Measurements from ENCODE around the gene RUNDC3A. TPM values are rescaled to one million over a fixed set of nuclear protein-coding genes. Genes with fewer than 3 reads are reported as not detected.

RUNDC3A gene
- total and polyA plus RNA-seq, 8 donors, result 0.43 to 40.8 (median 4.5) TPM; not detected in 1

DNA sequence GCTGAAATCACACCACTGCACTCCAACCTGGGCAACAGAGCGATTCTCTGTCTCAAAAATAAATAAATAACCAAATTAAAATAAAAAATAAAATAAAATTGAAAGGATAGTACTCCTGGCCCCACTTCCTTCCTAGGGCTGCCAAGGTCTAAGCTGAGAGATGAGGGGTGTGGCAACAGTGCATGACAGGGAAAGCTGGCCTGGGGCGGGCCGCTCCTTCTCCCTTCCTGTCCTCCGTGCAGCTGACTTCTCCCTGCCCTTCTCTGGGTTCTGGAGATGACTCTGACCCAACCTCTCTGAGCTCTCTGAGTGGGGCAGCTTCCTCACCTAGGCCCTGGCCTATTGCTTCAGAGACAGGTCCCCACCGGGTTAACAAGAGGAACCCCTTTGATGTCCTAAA lies 25.0 kb downstream of the RUNDC3A start:
- WGBS, 5 donors, result 48 to 72% (median 64%) methylated on average over 5 of the region's 5 CpGs

DNA sequence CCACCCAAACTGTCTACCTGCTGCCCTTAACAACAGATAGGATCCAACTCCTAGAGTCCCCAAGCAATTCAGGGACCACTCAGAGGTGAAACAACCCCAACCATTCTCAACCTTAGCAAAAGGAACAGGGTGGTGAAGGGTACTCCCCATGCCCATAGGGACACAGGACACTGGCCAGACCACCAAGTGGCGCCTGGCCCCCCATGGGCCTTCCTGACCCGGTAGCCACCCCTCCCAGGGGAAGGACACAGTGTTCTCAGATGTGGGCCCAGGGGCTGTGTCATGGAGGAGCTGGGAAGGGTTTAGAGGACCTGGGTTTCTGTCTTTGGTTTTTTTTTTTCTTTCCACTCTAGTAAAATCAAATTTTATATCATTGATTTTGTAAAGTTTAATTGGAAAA lies 25.9 kb downstream of the RUNDC3A start:
- no peaks in the 10 kb centered on the region for H3K9me3 ChIP-seq
- H3K27ac ChIP-seq, result peak overlapping the region in 2 of 5 donors; percentile 1 to 32
- intact Hi-C loops (cut with DNase I; ENCODE audit: low total_unique reads), result no loop called here
- 63 to 78% (median 65%) methylated on average over 2 of the region's 2 CpGs for WGBS, 5 donors
- peaks cover 0 to 35% (median 8%) of the 10 kb centered on the region in 4 donors for H3K4me1 ChIP-seq
- no peak for DNase-seq
- peaks cover 0 to 23% (median 0%) of the 10 kb centered on the region in 3 donors for H3K27me3 ChIP-seq
- no peaks in the 10 kb centered on the region for H3K36me3 ChIP-seq
- TF ChIP-seq POLR2A (IDR thresholded peaks at IDR 0.05) (no peak), EP300 (IDR thresholded peaks at IDR 0.05) (no peak), POLR2AphosphoS5 (IDR thresholded peaks at IDR 0.05) (no peak)
- TF ChIP-seq, protein P1, sequence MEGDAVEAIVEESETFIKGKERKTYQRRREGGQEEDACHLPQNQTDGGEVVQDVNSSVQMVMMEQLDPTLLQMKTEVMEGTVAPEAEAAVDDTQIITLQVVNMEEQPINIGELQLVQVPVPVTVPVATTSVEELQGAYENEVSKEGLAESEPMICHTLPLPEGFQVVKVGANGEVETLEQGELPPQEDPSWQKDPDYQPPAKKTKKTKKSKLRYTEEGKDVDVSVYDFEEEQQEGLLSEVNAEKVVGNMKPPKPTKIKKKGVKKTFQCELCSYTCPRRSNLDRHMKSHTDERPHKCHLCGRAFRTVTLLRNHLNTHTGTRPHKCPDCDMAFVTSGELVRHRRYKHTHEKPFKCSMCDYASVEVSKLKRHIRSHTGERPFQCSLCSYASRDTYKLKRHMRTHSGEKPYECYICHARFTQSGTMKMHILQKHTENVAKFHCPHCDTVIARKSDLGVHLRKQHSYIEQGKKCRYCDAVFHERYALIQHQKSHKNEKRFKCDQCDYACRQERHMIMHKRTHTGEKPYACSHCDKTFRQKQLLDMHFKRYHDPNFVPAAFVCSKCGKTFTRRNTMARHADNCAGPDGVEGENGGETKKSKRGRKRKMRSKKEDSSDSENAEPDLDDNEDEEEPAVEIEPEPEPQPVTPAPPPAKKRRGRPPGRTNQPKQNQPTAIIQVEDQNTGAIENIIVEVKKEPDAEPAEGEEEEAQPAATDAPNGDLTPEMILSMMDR (IDR thresholded peaks at IDR 0.05), result no peak
- H3K4me3 ChIP-seq, result no peak overlapping the region

More for the DNA sequence above, 25.0 kb downstream of the RUNDC3A start:
- Histone ChIP-seq H3K9me3 (no peaks in the 10 kb centered on the region), H3K4me1 (peaks cover 0 to 28% (median 8%) of the 10 kb centered on the region in 4 donors), H3K27me3 (peaks cover 0 to 19% (median 0%) of the 10 kb centered on the region in 3 donors), H3K27ac (peak overlapping the region in 2 of 5 donors; percentile 1 to 32), H3K36me3 (no peaks in the 10 kb centered on the region), H3K4me3 (no peak overlapping the region)
- no peak for TF ChIP-seq EP300 (IDR thresholded peaks at IDR 0.05)
- no peak for TF ChIP-seq POLR2A (IDR thresholded peaks at IDR 0.05)
- TF ChIP-seq, protein P1 (IDR thresholded peaks at IDR 0.05), result no peak
- no peak for TF ChIP-seq POLR2AphosphoS5 (IDR thresholded peaks at IDR 0.05)
- intact Hi-C loops (cut with DNase I; ENCODE audit: low total_unique reads), result no loop called here
- no peak for DNase-seq

DNA sequence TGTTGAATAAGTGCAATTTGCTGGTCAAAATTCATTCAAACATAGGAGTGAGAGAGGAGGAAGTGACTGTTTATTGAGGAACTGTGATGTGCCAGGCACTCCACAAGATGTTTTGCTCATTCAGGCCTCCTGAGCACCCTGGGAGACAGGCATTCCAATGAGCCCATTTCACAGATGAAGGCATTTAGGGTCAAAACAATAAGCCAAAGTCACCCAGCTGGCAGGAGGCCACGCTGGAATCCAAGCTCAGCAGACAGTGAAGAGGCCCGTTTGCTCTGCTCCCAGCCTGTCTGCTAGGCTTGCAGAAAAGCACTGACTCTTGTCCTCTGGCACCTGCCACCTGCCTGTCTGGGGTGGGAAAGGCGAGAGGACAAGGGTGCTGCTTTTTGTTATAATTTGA lies 26.3 kb downstream of the RUNDC3A start:
- Histone ChIP-seq H3K4me1 (peaks cover 0 to 35% (median 8%) of the 10 kb centered on the region in 4 donors), H3K4me3 (no peak overlapping the region), H3K27me3 (peaks cover 0 to 23% (median 0%) of the 10 kb centered on the region in 3 donors), H3K9me3 (no peaks in the 10 kb centered on the region), H3K36me3 (no peaks in the 10 kb centered on the region), H3K27ac (peak overlapping the region in 1 of 5 donors; percentile 32)
- intact Hi-C loops (cut with DNase I; ENCODE audit: low total_unique reads), result no loop called here
- no peak for TF ChIP-seq POLR2A (IDR thresholded peaks at IDR 0.05)
- 42 to 57% (median 53%) methylated on average over 3 of the region's 3 CpGs for WGBS, 5 donors
- DNase-seq, result no peak

DNA sequence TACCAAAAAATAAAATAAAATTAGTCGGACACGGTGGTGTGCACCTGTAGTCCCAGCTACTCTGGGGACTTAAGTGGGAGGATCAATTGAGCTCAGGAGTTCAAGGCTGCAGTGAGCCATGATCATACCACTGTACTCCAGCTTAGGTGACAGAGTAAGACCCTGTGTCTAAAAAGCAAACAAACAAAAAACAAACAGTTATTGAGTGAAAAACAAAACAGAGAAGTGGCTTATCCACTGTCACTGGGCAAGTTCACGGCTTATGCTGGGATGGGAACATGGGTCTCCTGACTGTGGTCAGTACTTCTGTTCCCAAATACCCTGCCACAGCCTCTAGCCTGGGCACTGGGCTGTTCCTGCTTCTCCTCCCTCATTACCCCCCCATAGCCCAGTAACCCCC lies 27.2 kb downstream of the RUNDC3A start:
- intact Hi-C loops (cut with DNase I; ENCODE audit: low total_unique reads), result no loop called here
- Histone ChIP-seq H3K9me3 (no peaks in the 10 kb centered on the region), H3K36me3 (no peaks in the 10 kb centered on the region), H3K27me3 (peaks cover 0 to 23% (median 0%) of the 10 kb centered on the region in 3 donors), H3K27ac (no peak overlapping the region), H3K4me3 (no peak overlapping the region), H3K4me1 (peaks cover 0 to 35% (median 8%) of the 10 kb centered on the region in 4 donors)
- WGBS, 5 donors, result 79 to 82% (median 80%) methylated on average over 3 of the region's 3 CpGs
- DNase-seq, result no peak
- no peak for TF ChIP-seq POLR2AphosphoS5 (IDR thresholded peaks at IDR 0.05)
- no peak for TF ChIP-seq POLR2A (IDR thresholded peaks at IDR 0.05)
- no peak for TF ChIP-seq EP300 (IDR thresholded peaks at IDR 0.05)
- TF ChIP-seq, protein P1 (IDR thresholded peaks at IDR 0.05), result no peak

DNA sequence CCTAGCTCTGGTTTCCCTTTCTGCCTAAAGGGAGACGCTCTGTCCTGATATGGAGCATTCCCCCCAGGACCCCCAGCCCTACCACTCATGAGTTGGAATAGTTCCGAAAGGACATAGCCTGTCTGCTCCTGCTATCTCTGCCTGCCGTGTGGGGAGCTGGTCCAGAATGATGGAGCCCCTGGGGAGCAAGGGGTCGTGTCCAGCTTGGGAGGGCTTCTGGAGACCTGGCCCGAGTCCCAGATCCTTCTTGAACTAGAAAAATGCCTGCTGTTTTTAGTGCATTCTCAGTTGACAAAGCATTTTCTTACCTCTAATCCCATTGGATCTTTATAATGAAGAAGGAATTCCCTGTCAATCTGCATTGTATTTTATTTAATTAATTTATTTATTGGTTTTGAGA lies 27.6 kb downstream of the RUNDC3A start:
- Histone ChIP-seq H3K27me3 (peaks cover 0 to 23% (median 0%) of the 10 kb centered on the region in 3 donors), H3K4me1 (peaks cover 0 to 33% (median 6%) of the 10 kb centered on the region in 4 donors), H3K36me3 (no peaks in the 10 kb centered on the region), H3K9me3 (no peaks in the 10 kb centered on the region), H3K27ac (no peak overlapping the region), H3K4me3 (no peak overlapping the region)
- DNase-seq, result peak in 1 of 2 donors; percentile 59
- TF ChIP-seq, protein P1 (IDR thresholded peaks at IDR 0.05), result no peak
- no peak for TF ChIP-seq POLR2AphosphoS5 (IDR thresholded peaks at IDR 0.05)
- TF ChIP-seq EP300 (IDR thresholded peaks at IDR 0.05), result no peak
- no peak for TF ChIP-seq POLR2A (IDR thresholded peaks at IDR 0.05)
- WGBS, 5 donors, result 28 to 54% (median 51%) methylated on average over 5 of the region's 5 CpGs
- intact Hi-C loops (cut with DNase I; ENCODE audit: low total_unique reads), result no loop called here
